Endometrial microvascular endothelial cells (primary cell): Measurements from ENCODE around the gene CXorf49B. TPM values are rescaled to one million over a fixed set of nuclear protein-coding genes. Genes with fewer than 3 reads are reported as not detected.

Source experiments
- in situ Hi-C: cut with HindIII; loops from 2 replicates; pipeline ENCODE4 v1.10.0; 2017; ENCODE audit warnings: low sequenced_read_pairs, low pct_unique_long_range_greater_than_20kb; ENCODE audit errors: inconsistent ontology term
- total RNA-seq: library from RNA; depleted of rRNA; stranded (reverse); fragments of >200 nt; gene quantifications from one replicate; pipeline ENCODE4 v1.2.3, GENCODE V29; 2015; ENCODE audit errors: inconsistent ontology term

CXorf49B gene
- total RNA-seq, 1 donor from 2014 or later: not detected

GRCh38 chrX:71814123-71814912 is 51.2 kb downstream of the CXorf49B start:
- in situ Hi-C loops: no loop called here

GRCh38 chrX:71815121-71815905 is 52.2 kb downstream of the CXorf49B start:
- in situ Hi-C loops: no loop called here

DNA sequence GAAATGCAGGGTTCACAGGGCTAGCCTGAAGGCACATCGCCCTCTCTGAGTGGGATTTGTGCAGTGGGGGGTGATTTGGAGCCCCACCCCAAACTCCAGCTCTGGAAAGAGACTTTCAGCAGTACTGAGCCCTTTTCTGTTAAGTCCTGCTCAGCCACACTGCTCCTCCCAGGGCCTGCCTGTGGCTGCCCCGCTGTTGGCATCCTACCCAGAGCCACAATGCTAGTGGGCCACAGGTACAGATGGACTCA is 52.7 kb downstream of the CXorf49B start:
- in situ Hi-C loops: no loop called here

Other genes starting within 250 kb of the CXorf49B start
- 46.6 TPM for gene OGT, start 230.2 kb upstream of the CXorf49B start, total RNA-seq
- gene GCNA, start 184.9 kb upstream of the CXorf49B start, total RNA-seq: 0.09 TPM
- not detected for gene CXCR3, start 144.8 kb upstream of the CXorf49B start, total RNA-seq
- not detected for gene CXorf49, start 45.1 kb upstream of the CXorf49B start, total RNA-seq
- 30.7 TPM for gene NHSL2, start 147.5 kb downstream of the CXorf49B start, total RNA-seq